CD14-positive monocyte (primary cell): ENCODE measurements around the gene NME1. TPM values are rescaled to one million over a fixed set of nuclear protein-coding genes. Genes with fewer than 3 reads are reported as not detected.

Experiments used
- DNase-seq, 3 donors: peaks; one replicate each; pipeline ENCODE4 v3.0.0-alpha.2; 2011 to 2022
- H2AFZ ChIP-seq: 2 replicates; pipeline ENCODE4 v1.6.0; 2012; ENCODE audit warnings: mild to moderate bottlenecking, low read depth, low read length, inconsistent platforms; ENCODE audit not compliant: insufficient read depth, poor library complexity, severe bottlenecking
- H3K27ac ChIP-seq, 2 donors: 1 replicate in 1 of 2; 2 replicates in 1 of 2; pipeline ENCODE4 v1.5.1; 2012 to 2013; ENCODE audit warnings: low read length in 2 of 2, control low read depth in 1 of 2, inconsistent platforms in 1 of 2, low read depth in 1 of 2, mild to moderate bottlenecking in 1 of 2
- H3K27me3 ChIP-seq, 2 donors: one replicate each; pipeline versions ENCODE4 v1.6.0 to v1.6.1; 2011 to 2013; ENCODE audit warnings: low read length in 2 of 2; ENCODE audit not compliant: control insufficient read depth in 2 of 2, insufficient read depth in 2 of 2
- H3K36me3 ChIP-seq, 2 donors: replicated peaks in 1 of 2; 1 replicate in 1 of 2; 2 replicates in 1 of 2; pipeline versions ENCODE4 v1.5.1 to v1.6.1; 2012 to 2013; ENCODE audit warnings: low read length in 2 of 2, control low read depth in 1 of 2, inconsistent platforms in 1 of 2, mild to moderate bottlenecking in 1 of 2; ENCODE audit not compliant: insufficient read depth in 2 of 2, control insufficient read depth in 1 of 2
- H3K4me1 ChIP-seq, 2 donors: 1 replicate in 1 of 2; 2 replicates in 1 of 2; pipeline versions ENCODE4 v1.5.1 to v1.6.1; 2012 to 2013; ENCODE audit warnings: low read length in 2 of 2, control low read depth in 1 of 2, inconsistent platforms in 1 of 2, mild to moderate bottlenecking in 1 of 2, moderate library complexity in 1 of 2; ENCODE audit not compliant: insufficient read depth in 2 of 2, control insufficient read depth in 1 of 2
- H3K4me2 ChIP-seq: replicated peaks from 2 replicates; pipeline ENCODE3; 2012; ENCODE audit warnings: low read length, moderate library complexity, mild to moderate bottlenecking; ENCODE audit not compliant: poor library complexity, severe bottlenecking; ENCODE audit errors: extremely low read depth
- H3K4me3 ChIP-seq, 3 experiments: fragments of 200-600 bp in 1 of 3; sonication (generic) in 1 of 3; replicated peaks in 1 of 3; 1 replicate in 2 of 3; 2 replicates in 1 of 3; pipeline ENCODE4 v1.5.1; 2011 to 2013; ENCODE audit warnings: low read length in 3 of 3, mild to moderate bottlenecking in 3 of 3, control low read depth in 2 of 3, low read depth in 2 of 3, inconsistent platforms in 1 of 3, moderate library complexity in 1 of 3
- H3K79me2 ChIP-seq: 2 replicates; pipeline ENCODE4 v1.6.0; 2012; ENCODE audit warnings: mild to moderate bottlenecking, control low read depth, inconsistent platforms, low read length, moderate library complexity; ENCODE audit not compliant: insufficient read depth
- H3K9ac ChIP-seq: 2 replicates; pipeline ENCODE4 v1.6.0; 2017; ENCODE audit warnings: low read length, mild to moderate bottlenecking; ENCODE audit not compliant: insufficient read depth, poor library complexity, severe bottlenecking
- H3K9me3 ChIP-seq, 2 donors: replicated peaks in 1 of 2; 1 replicate in 1 of 2; 2 replicates in 1 of 2; pipeline versions ENCODE4 v1.5.1 to v1.6.1; 2012 to 2013; ENCODE audit warnings: low read length in 2 of 2, control low read depth in 1 of 2; ENCODE audit not compliant: control insufficient read depth in 1 of 2, insufficient read depth in 1 of 2
- H4K20me1 ChIP-seq: 2 replicates; pipeline ENCODE4 v1.6.0; 2012; ENCODE audit warnings: mild to moderate bottlenecking, low read length, control low read depth, moderate library complexity; ENCODE audit not compliant: insufficient read depth
- H3K27ac Mint-ChIP-seq, 7 donors: one replicate each; pipeline ENCODE4 v1.8.0; 2020; ENCODE audit warnings: mild to moderate bottlenecking in 7 of 7, mixed read lengths in 7 of 7, moderate library complexity in 6 of 7, inconsistent platforms in 2 of 7
- H3K27me3 Mint-ChIP-seq, 3 donors: one replicate each; pipeline ENCODE4 v1.8.0; 2021 to 2022; ENCODE audit warnings: low read depth in 3 of 3, mild to moderate bottlenecking in 3 of 3, mixed read lengths in 3 of 3, moderate library complexity in 3 of 3, inconsistent platforms in 1 of 3
- H3K36me3 Mint-ChIP-seq, 2 donors: one replicate each; pipeline ENCODE4 v1.8.0; 2020; ENCODE audit warnings: mixed read lengths in 2 of 2, inconsistent platforms in 1 of 2, mild to moderate bottlenecking in 1 of 2
- H3K4me1 Mint-ChIP-seq: one replicate; pipeline ENCODE4 v1.8.0; 2020; ENCODE audit warnings: mild to moderate bottlenecking, mixed read lengths
- H3K4me3 Mint-ChIP-seq, 2 donors: one replicate each; pipeline ENCODE4 v1.8.0; 2020; ENCODE audit warnings: mild to moderate bottlenecking in 2 of 2, mixed read lengths in 2 of 2, moderate library complexity in 1 of 2
- H3K9me3 Mint-ChIP-seq, 7 donors: one replicate each; pipeline ENCODE4 v1.8.0; 2020 to 2022; ENCODE audit warnings: mixed read lengths in 7 of 7, mild to moderate bottlenecking in 6 of 7, moderate library complexity in 6 of 7, inconsistent platforms in 2 of 7
- CTCF ChIP-seq: fragments of 200-600 bp; IDR thresholded peaks from one replicate; pipeline ENCODE4 v1.8.0; 2022; ENCODE audit warnings: antibody characterized with exemption, mild to moderate bottlenecking
- WGBS: methylation state at CpG from one replicate; pipeline ENCODE4 v1.1.5; 2013; ENCODE audit warnings: missing lambda C conversion rate; ENCODE audit not compliant: insufficient coverage; 5-methylcytosine and 5-hydroxymethylcytosine counted together
- intact Hi-C, 2 donors: fragments of 100-400 bp; cut with micrococcal nuclease; formaldehyde crosslinking; loops; one replicate each; pipeline versions ENCODE4 v1.15.0 to v1.15.1; 2023
- polyA plus RNA-seq, 3 donors: library from polyadenylated mRNA; depleted of rRNA in 1 of 3; unstranded in 2 of 3; stranded (reverse) in 1 of 3; fragments of 300-500 nt in 2 of 3; fragments of >200 nt in 1 of 3; fragmentation: Illumina TruSeq in 2 of 3; gene quantifications; 1 replicate in 2 of 3; 2 replicates in 1 of 3; pipeline ENCODE4 v1.2.3, GENCODE V29; 2012 to 2021

Gene NME1
- polyA plus RNA-seq, 3 donors: 14.8 to 51.4 (median 20.8) TPM

GRCh38 chr17:51133365-51133764 is 20.0 kb upstream of the NME1 start:
- TF ChIP-seq CTCF: no peak
- no peak overlapping the region for H3K9ac ChIP-seq
- H4K20me1 ChIP-seq: no peaks in the 10 kb centered on the region
- no peak for DNase-seq
- Mint-ChIP-seq H3K27me3 (peaks cover 0 to 5% (median 1%) of the 10 kb centered on the region in 3 donors), H3K4me3 (no peak overlapping the region), H3K4me1 (peaks cover 4% of the 10 kb centered on the region), H3K27ac (no peak overlapping the region), H3K9me3 (peaks cover 0 to 5% (median 0%) of the 10 kb centered on the region in 7 donors), H3K36me3 (no peaks in the 10 kb centered on the region)
- no peaks in the 10 kb centered on the region for H3K27me3 ChIP-seq
- no peaks in the 10 kb centered on the region for H3K4me1 ChIP-seq
- 83% methylated on average over 1 of the region's 2 CpGs for WGBS
- H3K4me2 ChIP-seq: no peak overlapping the region
- intact Hi-C loops: no loop called here
- no peak overlapping the region for H3K4me3 ChIP-seq
- no peaks in the 10 kb centered on the region for H3K79me2 ChIP-seq
- no peaks in the 10 kb centered on the region for H3K36me3 ChIP-seq
- peak overlapping the region; percentile 8 for H2AFZ ChIP-seq
- H3K9me3 ChIP-seq: no peaks in the 10 kb centered on the region
- no peak overlapping the region for H3K27ac ChIP-seq

DNA sequence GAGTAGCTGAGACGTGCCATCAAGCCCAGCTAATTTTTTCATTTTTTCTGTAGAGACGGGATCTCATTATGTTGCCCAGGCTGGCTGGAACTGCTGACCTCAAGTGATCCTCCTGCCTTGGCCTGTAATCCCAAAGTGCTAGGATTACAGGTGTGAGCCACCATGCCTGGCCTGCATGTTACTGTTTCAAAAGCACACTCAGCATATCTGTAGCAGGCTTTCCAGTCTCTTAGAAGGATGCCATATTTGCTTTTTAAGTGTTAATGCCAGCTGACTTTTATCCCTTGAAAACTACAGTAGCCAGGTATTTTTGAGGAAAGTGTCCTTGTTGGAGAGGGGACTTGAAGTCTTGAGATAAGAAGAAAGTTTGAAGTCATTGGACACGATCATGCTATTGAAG is 17.4 kb upstream of the NME1 start:
- DNase-seq: no peak
- Histone ChIP-seq H3K4me1 (no peaks in the 10 kb centered on the region), H3K9ac (no peak overlapping the region), H3K4me2 (no peak overlapping the region), H3K36me3 (no peaks in the 10 kb centered on the region), H3K27me3 (no peaks in the 10 kb centered on the region), H3K79me2 (no peaks in the 10 kb centered on the region), H3K9me3 (no peaks in the 10 kb centered on the region), H3K27ac (no peak overlapping the region), H3K4me3 (no peak overlapping the region), H2AFZ (no peak overlapping the region), H4K20me1 (no peaks in the 10 kb centered on the region)
- no peak overlapping the region for H3K4me3 Mint-ChIP-seq
- H3K9me3 Mint-ChIP-seq: peaks cover 0 to 5% (median 0%) of the 10 kb centered on the region in 7 donors
- no peak overlapping the region for H3K27ac Mint-ChIP-seq
- intact Hi-C loops: no loop called here
- TF ChIP-seq CTCF: no peak
- H3K36me3 Mint-ChIP-seq: no peaks in the 10 kb centered on the region
- peaks cover 4% of the 10 kb centered on the region for H3K4me1 Mint-ChIP-seq
- WGBS: 97% methylated on average over 3 of the region's 3 CpGs
- peaks cover 0 to 3% (median 0%) of the 10 kb centered on the region in 3 donors for H3K27me3 Mint-ChIP-seq
